ENCODE data around the gene ANXA6.

Gene ANXA6

DNA sequence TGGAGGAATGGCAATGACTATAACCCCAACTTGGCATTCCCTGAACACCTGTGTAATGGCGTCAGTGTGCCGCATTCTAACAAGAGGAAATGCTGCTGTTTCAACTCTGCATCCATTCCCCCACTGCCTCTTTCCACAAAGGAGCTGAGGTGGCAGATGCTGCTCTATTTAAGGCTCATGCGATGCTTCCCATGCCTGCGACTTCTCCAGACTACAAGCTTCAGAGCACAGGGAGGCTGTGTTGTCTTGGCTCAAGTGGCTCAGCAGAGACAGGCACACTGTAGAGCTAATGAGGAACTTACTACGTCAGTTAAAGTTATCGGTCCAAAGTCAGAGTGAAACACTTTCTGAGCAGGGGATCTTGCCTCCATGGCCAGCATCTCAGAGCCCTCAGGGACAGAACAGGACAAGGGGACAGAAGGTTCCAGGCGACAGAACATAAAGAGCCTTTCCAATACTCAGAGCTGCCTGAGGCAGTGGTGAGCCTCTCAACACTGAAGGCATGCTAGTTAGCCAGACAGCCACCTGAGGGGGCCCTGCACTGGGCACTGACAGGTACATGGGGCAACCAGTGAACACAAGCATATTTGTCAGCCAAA is 98.6 kb downstream of the ANXA6 start:
- DNase-seq = no peak

GRCh38 chr5:151058301-151058700 is 99.3 kb downstream of the ANXA6 start:
- DNase-seq = no peak

GRCh38 chr5:151056379-151057325 is 100.9 kb downstream of the ANXA6 start:
- DNase-seq = no peak

DNA sequence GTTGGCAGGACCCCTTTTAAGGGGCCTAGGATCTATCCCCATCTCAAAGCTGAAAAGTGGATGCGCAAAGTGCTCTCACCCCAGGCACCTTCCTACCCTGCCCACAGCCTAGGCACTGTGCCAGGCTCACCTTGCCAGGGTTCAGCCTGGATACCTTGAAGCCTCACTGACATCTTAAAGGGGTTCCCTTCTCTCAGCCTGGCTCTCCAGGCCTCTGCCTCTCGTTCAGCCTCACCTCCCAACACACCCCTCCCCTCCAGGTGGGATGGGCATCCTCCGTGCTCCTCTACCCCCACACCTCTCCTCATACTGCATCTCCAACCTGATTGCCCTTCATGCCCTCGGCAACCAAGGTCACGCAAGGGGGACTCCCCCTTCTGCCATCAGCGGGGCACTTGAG is 102.2 kb downstream of the ANXA6 start:
- DNase-seq = no peak

- no peak for DNase-seq
Measured at GRCh38 chr5:151054709-151055108, 102.9 kb downstream of the ANXA6 start.

GRCh38 chr5:151053796-151054462 is 103.7 kb downstream of the ANXA6 start:
- DNase-seq = no peak

DNA sequence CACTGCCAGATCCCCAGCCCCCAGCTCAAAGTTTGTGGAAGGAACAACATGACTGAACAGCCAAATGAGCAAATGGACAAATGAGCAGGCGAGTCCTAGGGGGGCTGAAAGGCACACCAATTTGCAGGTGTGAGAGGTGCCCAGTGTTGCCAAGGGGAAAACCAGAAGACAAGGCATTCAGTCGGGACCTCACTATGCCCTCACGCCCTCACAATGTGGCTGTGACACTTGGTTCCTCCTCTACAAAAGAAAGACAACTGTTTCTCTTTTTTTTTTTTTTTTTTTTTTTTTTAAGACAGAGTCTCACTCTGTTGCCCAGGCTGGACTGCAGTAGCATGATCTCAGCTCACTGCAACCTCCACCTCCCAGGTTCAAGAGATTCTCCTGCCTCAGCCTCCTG is 104.7 kb downstream of the ANXA6 start:
- DNase-seq = no peak

DNA sequence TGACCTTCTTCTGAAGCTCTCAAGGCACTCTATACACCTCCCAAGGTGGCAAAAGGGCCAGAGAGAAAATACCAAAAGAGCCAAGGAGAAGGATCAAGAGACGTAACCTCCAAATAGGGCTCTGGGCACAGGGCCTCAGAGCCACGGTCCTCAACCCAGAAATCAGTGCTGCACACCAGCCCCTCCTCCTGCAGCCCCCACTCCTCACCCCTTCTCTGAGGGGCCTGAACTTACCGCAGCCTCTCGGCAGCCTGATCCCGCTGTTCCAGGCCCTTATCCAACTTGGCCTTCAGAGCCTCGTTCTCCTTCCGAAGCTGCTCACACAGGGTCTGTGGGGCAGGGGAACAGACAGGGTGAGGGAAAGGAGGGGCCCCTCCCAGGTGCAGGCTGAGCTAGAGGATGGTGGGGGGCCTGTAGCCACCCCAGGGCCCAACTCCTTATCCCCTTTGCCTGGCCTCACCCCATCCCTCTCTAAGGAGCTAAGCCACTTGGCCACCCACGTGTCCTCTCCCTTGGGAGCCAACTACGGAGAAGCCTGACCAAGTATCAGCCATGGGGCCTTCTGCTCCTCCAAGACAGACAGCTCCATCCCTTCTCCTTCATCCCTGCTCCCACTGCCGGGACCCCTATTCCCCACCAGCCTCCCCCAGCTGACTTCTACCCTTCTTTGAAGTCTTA is 105.5 kb downstream of the ANXA6 start:
- DNase-seq = no peak

DNA sequence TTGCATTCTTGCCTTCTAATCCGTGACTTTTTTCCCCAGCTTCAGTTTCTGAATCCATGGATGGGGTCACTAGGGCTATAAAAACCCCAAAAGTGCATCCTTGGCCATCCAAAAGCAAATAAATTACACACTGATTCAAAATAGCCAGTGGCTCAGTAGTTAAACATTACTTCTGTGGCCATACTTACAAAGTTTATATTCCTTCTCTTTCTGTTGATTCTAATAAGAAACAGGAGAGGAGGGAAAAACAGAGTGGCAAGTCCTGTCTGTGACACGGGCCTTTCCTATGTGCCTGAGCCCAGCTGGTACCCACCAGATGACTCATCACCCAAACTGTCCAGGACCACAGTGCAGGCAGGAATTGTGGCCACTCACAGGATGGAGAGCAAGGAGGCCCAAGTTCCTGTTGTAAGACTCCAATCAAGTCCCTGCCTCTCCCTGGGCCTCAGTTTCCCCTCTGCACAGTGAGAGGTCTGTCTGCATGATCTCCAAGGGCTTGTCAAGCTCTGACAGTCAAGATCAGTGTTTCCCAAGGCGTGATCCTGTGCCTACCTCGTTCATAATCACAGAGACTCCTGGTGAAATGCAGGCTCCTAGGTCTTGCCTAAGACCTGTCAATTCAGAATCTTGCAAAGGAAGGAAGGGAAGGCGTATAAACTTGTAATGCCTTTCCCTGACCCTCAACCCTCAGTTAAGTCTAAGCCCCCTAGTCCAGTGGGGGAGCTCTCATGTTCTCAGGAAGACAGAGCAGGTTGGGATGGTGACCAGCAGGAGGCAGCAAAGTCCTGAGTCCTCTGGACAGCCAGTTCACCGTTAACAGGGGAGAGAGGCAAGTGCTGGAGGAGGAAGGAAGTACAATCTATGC is 106.3 kb downstream of the ANXA6 start:
- peak; percentile 74 for DNase-seq
